ENCODE measurements around the gene ADAMTS20.

The ADAMTS20 gene

GRCh38 chr12:43462080-43462479, 89.9 kb downstream of the ADAMTS20 start:
- no peak overlapping the region for H3K9ac ChIP-seq (ENCODE audit: low read depth, low read length)
- no peak overlapping the region for H3K4me2 ChIP-seq (ENCODE audit: insufficient read depth, low read length)
- DNase-seq, result no peak
- no peaks in the 10 kb centered on the region for H3K79me2 ChIP-seq (ENCODE audit: insufficient read depth, low read length)
- H3K9me3 ChIP-seq (ENCODE audit: insufficient read depth, low read length, severe bottlenecking), result no peaks in the 10 kb centered on the region
- H3K36me3 ChIP-seq (ENCODE audit: insufficient read depth, low read length), result no peaks in the 10 kb centered on the region
- no peaks in the 10 kb centered on the region for H3K27me3 ChIP-seq (ENCODE audit: insufficient read depth, low read length, poor library complexity)
- no peak overlapping the region for H3K4me3 ChIP-seq (ENCODE audit: low read depth in 1 of 2, low read length in 2 of 2)
- no peak overlapping the region for H2AFZ ChIP-seq (ENCODE audit: low read depth, low read length)
- no peaks in the 10 kb centered on the region for H4K20me1 ChIP-seq (ENCODE audit: insufficient read depth, low read length)
- no peaks in the 10 kb centered on the region for H3K4me1 ChIP-seq (ENCODE audit: insufficient read depth, low read length)
- no peak overlapping the region for H3K27ac ChIP-seq (ENCODE audit: low read length)
- TF ChIP-seq CTCF (IDR thresholded peaks at IDR 0.05; ENCODE audit: borderline replicate concordance, extremely low read depth, low read length, poor library complexity, severe bottlenecking), result no peak
- no peak for ATAC-seq (ENCODE audit: insufficient read depth, low read depth)

- Histone ChIP-seq H3K9ac (ENCODE audit: low read depth, low read length) (no peak overlapping the region), H3K4me3 (ENCODE audit: low read depth in 1 of 2, low read length in 2 of 2) (no peak overlapping the region), H2AFZ (ENCODE audit: low read depth, low read length) (no peak overlapping the region; the same call in 1 of the 2 replicates), H3K27ac (ENCODE audit: low read length) (no peak overlapping the region), H3K4me1 (ENCODE audit: insufficient read depth, low read length) (no peaks in the 10 kb centered on the region), H4K20me1 (ENCODE audit: insufficient read depth, low read length) (no peaks in the 10 kb centered on the region), H3K27me3 (ENCODE audit: insufficient read depth, low read length, poor library complexity) (no peaks in the 10 kb centered on the region), H3K9me3 (ENCODE audit: insufficient read depth, low read length, severe bottlenecking) (no peaks in the 10 kb centered on the region), H3K36me3 (ENCODE audit: insufficient read depth, low read length) (no peaks in the 10 kb centered on the region), H3K79me2 (ENCODE audit: insufficient read depth, low read length) (no peaks in the 10 kb centered on the region), H3K4me2 (ENCODE audit: insufficient read depth, low read length) (no peak overlapping the region)
- ATAC-seq (ENCODE audit: insufficient read depth, low read depth) (no peak), DNase-seq (no peak)
- TF ChIP-seq CTCF (IDR thresholded peaks at IDR 0.05; ENCODE audit: borderline replicate concordance, extremely low read depth, low read length, poor library complexity, severe bottlenecking), result no peak
- no peak for TF ChIP-seq EZH2 (IDR thresholded peaks at IDR 0.05; ENCODE audit: borderline replicate concordance, low read depth, low read length, severe bottlenecking)
Measured at GRCh38 chr12:43459285-43459684, 92.7 kb downstream of the ADAMTS20 start.

- Histone ChIP-seq H3K27me3 (ENCODE audit: insufficient read depth, low read length, poor library complexity) (no peaks in the 10 kb centered on the region), H3K9ac (ENCODE audit: low read depth, low read length) (no peak overlapping the region), H4K20me1 (ENCODE audit: insufficient read depth, low read length) (no peaks in the 10 kb centered on the region), H3K9me3 (ENCODE audit: insufficient read depth, low read length, severe bottlenecking) (no peaks in the 10 kb centered on the region), H3K4me1 (ENCODE audit: insufficient read depth, low read length) (no peaks in the 10 kb centered on the region), H3K4me2 (ENCODE audit: insufficient read depth, low read length) (no peak overlapping the region), H3K36me3 (ENCODE audit: insufficient read depth, low read length) (no peaks in the 10 kb centered on the region), H3K79me2 (ENCODE audit: insufficient read depth, low read length) (no peaks in the 10 kb centered on the region), H3K27ac (ENCODE audit: low read length) (no peak overlapping the region), H3K4me3 (ENCODE audit: low read depth in 1 of 2, low read length in 2 of 2) (no peak overlapping the region), H2AFZ (ENCODE audit: low read depth, low read length) (no peak overlapping the region)
- DNase-seq, result no peak
- no peak for ATAC-seq (ENCODE audit: insufficient read depth, low read depth)
- no peak for TF ChIP-seq CTCF (IDR thresholded peaks at IDR 0.05; ENCODE audit: borderline replicate concordance, extremely low read depth, low read length, poor library complexity, severe bottlenecking)
- no peak for TF ChIP-seq EZH2 (IDR thresholded peaks at IDR 0.05; ENCODE audit: borderline replicate concordance, low read depth, low read length, severe bottlenecking)
Measured at GRCh38 chr12:43453761-43454160, 98.2 kb downstream of the ADAMTS20 start.
